Neural cell (in vitro differentiated cells): ENCODE measurements around the gene PPFIBP2.

Experiments used
- EP300 ChIP-seq: fragments of 450-650 bp; conservative IDR thresholded peaks from 2 replicates; pipeline ENCODE4 v1.6.1; 2014; ENCODE audit warnings: antibody characterized with exemption, mild to moderate bottlenecking, moderate library complexity; ENCODE audit not compliant: poor library complexity, severe bottlenecking
- EZH2 ChIP-seq: fragments of 200-600, 300-800 bp; shearing (Covaris generic), sonication (generic); IDR thresholded peaks from 2 replicates; pipeline ENCODE4 v1.6.1; 2014; ENCODE audit warnings: antibody characterized with exemption, low read length, borderline replicate concordance, mild to moderate bottlenecking; ENCODE audit not compliant: insufficient read depth, poor library complexity, severe bottlenecking
- MXI1 ChIP-seq: fragments of 450-650 bp; conservative IDR thresholded peaks from 2 replicates; pipeline ENCODE4 v1.6.1; 2014; ENCODE audit warnings: antibody characterized with exemption, mild to moderate bottlenecking; ENCODE audit not compliant: poor library complexity, severe bottlenecking
- POLR2AphosphoS5 ChIP-seq: IDR thresholded peaks from 2 replicates; pipeline ENCODE4 v1.6.1; 2012
- RAD21 ChIP-seq: fragments of 450-650 bp; conservative IDR thresholded peaks from 2 replicates; pipeline ENCODE4 v1.6.1; 2014; ENCODE audit warnings: antibody characterized with exemption, mild to moderate bottlenecking, moderate library complexity
- SMC3 ChIP-seq: fragments of 450-650 bp; conservative IDR thresholded peaks from 2 replicates; pipeline ENCODE4 v1.6.1; 2014; ENCODE audit warnings: antibody characterized with exemption, mild to moderate bottlenecking, moderate library complexity; ENCODE audit not compliant: poor library complexity
- TAF1 ChIP-seq: IDR thresholded peaks from 2 replicates; pipeline ENCODE4 v1.6.1; 2012; ENCODE audit warnings: low read depth
- TF ChIP-seq, protein P1 (sequence below): fragments of 450-650 bp; IDR thresholded peaks from 2 replicates; pipeline ENCODE4 v1.5.1; 2014; ENCODE audit warnings: antibody characterized with exemption, mild to moderate bottlenecking, moderate library complexity; ENCODE audit not compliant: poor library complexity, severe bottlenecking

DNA sequence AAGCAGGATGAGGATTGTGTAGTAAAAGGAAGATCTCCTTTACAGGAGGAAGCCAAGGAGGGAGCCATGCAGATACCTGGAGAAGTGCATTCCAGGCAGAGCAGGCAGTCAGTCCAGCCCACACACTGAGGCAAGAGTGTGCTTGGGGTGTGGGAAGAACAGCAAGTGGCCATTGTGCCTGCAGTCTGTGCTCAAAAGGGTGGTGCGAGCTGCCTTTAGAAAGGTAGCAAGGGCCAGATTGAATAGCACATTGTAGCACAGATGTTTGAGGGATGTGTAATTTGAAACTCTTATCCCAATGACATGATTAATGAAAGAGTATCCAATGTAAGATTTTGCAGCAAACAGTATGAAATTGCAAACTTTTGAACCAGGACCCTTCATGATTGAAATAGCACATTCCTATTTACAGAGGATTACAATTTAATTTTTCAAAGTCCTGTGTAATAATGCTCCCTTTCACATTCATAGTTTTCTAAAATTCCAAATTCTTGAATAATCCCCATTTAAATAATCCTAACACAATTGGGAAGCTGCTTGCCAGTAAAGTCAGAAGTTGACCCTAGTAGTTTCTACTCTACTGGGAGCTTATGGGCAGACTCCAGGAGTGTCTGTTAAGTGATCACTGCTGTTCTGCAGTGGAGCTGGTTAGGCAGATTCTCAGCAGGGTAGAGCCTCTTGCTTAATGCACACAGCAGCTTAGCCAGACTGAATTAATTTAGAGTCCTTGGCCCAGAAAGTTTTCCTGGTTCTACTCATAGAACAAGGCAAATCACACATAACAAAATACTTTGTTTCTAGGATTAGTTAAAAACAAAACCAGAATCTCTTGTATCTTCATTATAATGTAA lies 81.4 kb downstream of the PPFIBP2 start:
- TF ChIP-seq EP300 (no peak), RAD21 (no peak), TAF1 (no peak), SMC3 (no peak), MXI1 (no peak), POLR2AphosphoS5 (no peak), EZH2 (no peak)
- TF ChIP-seq, protein P1, sequence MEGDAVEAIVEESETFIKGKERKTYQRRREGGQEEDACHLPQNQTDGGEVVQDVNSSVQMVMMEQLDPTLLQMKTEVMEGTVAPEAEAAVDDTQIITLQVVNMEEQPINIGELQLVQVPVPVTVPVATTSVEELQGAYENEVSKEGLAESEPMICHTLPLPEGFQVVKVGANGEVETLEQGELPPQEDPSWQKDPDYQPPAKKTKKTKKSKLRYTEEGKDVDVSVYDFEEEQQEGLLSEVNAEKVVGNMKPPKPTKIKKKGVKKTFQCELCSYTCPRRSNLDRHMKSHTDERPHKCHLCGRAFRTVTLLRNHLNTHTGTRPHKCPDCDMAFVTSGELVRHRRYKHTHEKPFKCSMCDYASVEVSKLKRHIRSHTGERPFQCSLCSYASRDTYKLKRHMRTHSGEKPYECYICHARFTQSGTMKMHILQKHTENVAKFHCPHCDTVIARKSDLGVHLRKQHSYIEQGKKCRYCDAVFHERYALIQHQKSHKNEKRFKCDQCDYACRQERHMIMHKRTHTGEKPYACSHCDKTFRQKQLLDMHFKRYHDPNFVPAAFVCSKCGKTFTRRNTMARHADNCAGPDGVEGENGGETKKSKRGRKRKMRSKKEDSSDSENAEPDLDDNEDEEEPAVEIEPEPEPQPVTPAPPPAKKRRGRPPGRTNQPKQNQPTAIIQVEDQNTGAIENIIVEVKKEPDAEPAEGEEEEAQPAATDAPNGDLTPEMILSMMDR = no peak
